Caco-2 (cell line): ENCODE measurements around the gene KIF6. TPM values are rescaled to one million over a fixed set of nuclear protein-coding genes. Genes with fewer than 3 reads are reported as not detected.

Experiments used
- BruUV-seq: library from RNA; stranded (reverse); fragments of 400-500 nt; replicated peaks from 2 replicates; lab custom pipeline; 2021; lab: Mats Ljungman, UMichigan
- CTCF ChIA-PET: fragments of 300-600 bp; sonication (Branson Sonifier 250); formaldehyde crosslinking; loops from one replicate; lab custom pipeline; 2022; ENCODE audit warnings: antibody characterized with exemption; lab: Charles Lee
- POLR2A ChIA-PET: fragments of 300-600 bp; sonication (Branson Sonifier 250); formaldehyde crosslinking; loops from one replicate; lab custom pipeline; 2022; ENCODE audit warnings: antibody characterized with exemption; lab: Charles Lee
- DNase-seq, 2 experiments: peaks; one replicate each; pipeline versions ENCODE4 v3.0.0 to v3.0.0-alpha.2; 2020 to 2022
- H3K27me3 ChIP-seq: replicated peaks from 2 replicates; pipeline ENCODE4 v1.6.0; 2011; ENCODE audit warnings: low read length; ENCODE audit not compliant: control insufficient read depth, insufficient read depth
- H3K36me3 ChIP-seq: 2 replicates; pipeline ENCODE4 v1.5.1; 2011; ENCODE audit warnings: low read length; ENCODE audit not compliant: control insufficient read depth, insufficient read depth
- H3K4me1 ChIP-seq: fragments of 250-450 bp; sonication (Bioruptor Pico); 2 replicates; pipeline ENCODE4 v1.5.1; 2020; ENCODE audit warnings: mild to moderate bottlenecking
- H3K4me3 ChIP-seq: 2 replicates; pipeline ENCODE4 v1.5.1; 2011; ENCODE audit warnings: low read depth, mild to moderate bottlenecking, control low read depth, low read length
- H3K9me3 ChIP-seq: fragments of 250-450 bp; sonication (Bioruptor Pico); 2 replicates; pipeline ENCODE4 v1.5.1; 2020; ENCODE audit warnings: mild to moderate bottlenecking, moderate library complexity
- H3K27ac Mint-ChIP-seq: one replicate; pipeline ENCODE4 v1.8.0; 2022; ENCODE audit warnings: mixed read lengths; ENCODE audit not compliant: unreplicated experiment
- H3K27me3 Mint-ChIP-seq: one replicate; pipeline ENCODE4 v1.8.0; 2022; ENCODE audit warnings: mixed read lengths; ENCODE audit not compliant: insufficient read depth, unreplicated experiment
- H3K36me3 Mint-ChIP-seq: one replicate; pipeline ENCODE4 v1.8.0; 2022; ENCODE audit warnings: mild to moderate bottlenecking, mixed read lengths; ENCODE audit not compliant: insufficient read depth, unreplicated experiment
- H3K4me1 Mint-ChIP-seq: one replicate; pipeline ENCODE4 v1.8.0; 2022; ENCODE audit warnings: low read depth, mixed read lengths; ENCODE audit not compliant: unreplicated experiment
- H3K4me3 Mint-ChIP-seq: one replicate; pipeline ENCODE4 v1.8.0; 2022; ENCODE audit warnings: mild to moderate bottlenecking, moderate library complexity, mixed read lengths; ENCODE audit not compliant: unreplicated experiment
- H3K9me3 Mint-ChIP-seq: one replicate; pipeline ENCODE4 v1.8.0; 2022; ENCODE audit warnings: mixed read lengths; ENCODE audit not compliant: unreplicated experiment
- intact Hi-C: fragments of 100-400 bp; cut with micrococcal nuclease; formaldehyde crosslinking; loops from one replicate; pipeline ENCODE4 v1.10.0; 2022; ENCODE audit not compliant: unreplicated experiment
- total RNA-seq: library from RNA; stranded (reverse); gene quantifications from 2 replicates; pipeline ENCODE4 v1.2.3, GENCODE V29; 2022
- TF ChIP-seq, protein P1 (sequence below), 2 experiments: fragments of 200-600 bp in 1 of 2; IDR thresholded peaks; 1 replicate in 1 of 2; 2 replicates in 1 of 2; pipeline versions ENCODE4 v1.5.1 to v1.8.0; 2011 to 2022; ENCODE audit warnings: antibody characterized with exemption in 1 of 2, control low read depth in 1 of 2, inconsistent platforms in 1 of 2, low read depth in 1 of 2, low read length in 1 of 2, mild to moderate bottlenecking in 1 of 2, moderate library complexity in 1 of 2; ENCODE audit not compliant: insufficient read depth in 1 of 2, severe bottlenecking in 1 of 2, unreplicated experiment in 1 of 2

The KIF6 gene
- total RNA-seq, 1 experiment from 2014 or later = not detected

GRCh38 chr6:39669207-39669972 is 55.8 kb downstream of the KIF6 start:
- Histone ChIP-seq H3K27me3 (no peaks in the 10 kb centered on the region), H3K9me3 (no peaks in the 10 kb centered on the region), H3K4me1 (peaks cover 3% of the 10 kb centered on the region; the same call in 1 of the 2 replicates), H3K36me3 (no peaks in the 10 kb centered on the region), H3K4me3 (no peak overlapping the region)
- ChIA-PET CTCF (no interaction called here), POLR2A (no interaction called here)
- no peak overlapping the region for H3K27ac Mint-ChIP-seq
- peaks cover 9% of the 10 kb centered on the region for H3K4me1 Mint-ChIP-seq
- no peaks in the 10 kb centered on the region for H3K9me3 Mint-ChIP-seq
- intact Hi-C loops = no loop called here
- TF ChIP-seq, protein P1, sequence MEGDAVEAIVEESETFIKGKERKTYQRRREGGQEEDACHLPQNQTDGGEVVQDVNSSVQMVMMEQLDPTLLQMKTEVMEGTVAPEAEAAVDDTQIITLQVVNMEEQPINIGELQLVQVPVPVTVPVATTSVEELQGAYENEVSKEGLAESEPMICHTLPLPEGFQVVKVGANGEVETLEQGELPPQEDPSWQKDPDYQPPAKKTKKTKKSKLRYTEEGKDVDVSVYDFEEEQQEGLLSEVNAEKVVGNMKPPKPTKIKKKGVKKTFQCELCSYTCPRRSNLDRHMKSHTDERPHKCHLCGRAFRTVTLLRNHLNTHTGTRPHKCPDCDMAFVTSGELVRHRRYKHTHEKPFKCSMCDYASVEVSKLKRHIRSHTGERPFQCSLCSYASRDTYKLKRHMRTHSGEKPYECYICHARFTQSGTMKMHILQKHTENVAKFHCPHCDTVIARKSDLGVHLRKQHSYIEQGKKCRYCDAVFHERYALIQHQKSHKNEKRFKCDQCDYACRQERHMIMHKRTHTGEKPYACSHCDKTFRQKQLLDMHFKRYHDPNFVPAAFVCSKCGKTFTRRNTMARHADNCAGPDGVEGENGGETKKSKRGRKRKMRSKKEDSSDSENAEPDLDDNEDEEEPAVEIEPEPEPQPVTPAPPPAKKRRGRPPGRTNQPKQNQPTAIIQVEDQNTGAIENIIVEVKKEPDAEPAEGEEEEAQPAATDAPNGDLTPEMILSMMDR (IDR thresholded peaks at IDR 0.05; ENCODE audit: insufficient read depth in 1 of 2, low read depth in 1 of 2, low read length in 1 of 2, severe bottlenecking in 1 of 2, unreplicated experiment in 1 of 2) = no peak
- H3K4me3 Mint-ChIP-seq = no peak overlapping the region
- no peaks in the 10 kb centered on the region for H3K36me3 Mint-ChIP-seq
- peaks cover 5% of the 10 kb centered on the region for H3K27me3 Mint-ChIP-seq
- no TSS peak for BruUV-seq
- no peak for DNase-seq

DNA sequence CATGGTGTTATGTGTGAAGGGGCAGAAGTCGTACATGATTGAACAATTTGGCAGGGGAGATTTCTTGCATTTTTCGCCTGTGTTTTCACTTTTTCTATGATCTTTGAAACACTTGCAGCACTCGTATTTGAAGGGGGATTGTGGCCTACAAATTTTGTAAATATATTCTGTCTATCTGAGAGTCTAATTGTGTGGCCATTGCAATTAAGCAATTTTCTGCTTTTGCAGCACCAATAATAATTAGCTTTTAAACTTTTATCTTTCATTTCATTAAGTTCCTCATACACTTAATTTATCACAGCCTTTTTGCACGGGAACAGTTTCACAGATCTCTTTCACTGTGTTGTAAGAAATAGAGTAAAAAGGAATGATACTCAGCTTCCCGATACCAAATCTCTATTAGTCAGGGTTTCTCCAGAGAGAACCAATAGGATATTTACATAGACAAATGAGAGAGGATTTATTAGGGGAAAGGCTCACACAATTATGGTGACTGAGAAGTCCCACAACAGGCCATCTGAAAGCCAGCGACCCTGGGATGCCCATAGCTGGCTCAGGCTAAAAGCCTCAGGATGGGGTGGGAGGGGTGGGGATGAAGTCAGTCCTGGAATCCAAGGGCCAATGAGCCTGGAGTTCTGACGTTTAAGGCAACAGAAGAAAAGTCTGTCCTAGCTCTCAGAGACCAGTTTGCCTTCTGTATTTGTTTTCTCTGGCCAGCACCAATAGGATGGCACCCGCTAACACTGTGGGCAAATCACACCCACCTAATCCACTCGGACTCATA is 58.3 kb downstream of the KIF6 start:
- intact Hi-C loops = no loop called here
- no peak overlapping the region for H3K27ac Mint-ChIP-seq
- H3K4me3 Mint-ChIP-seq = no peak overlapping the region
- H3K36me3 ChIP-seq = no peaks in the 10 kb centered on the region
- no peaks in the 10 kb centered on the region for H3K36me3 Mint-ChIP-seq
- no peaks in the 10 kb centered on the region for H3K9me3 Mint-ChIP-seq
- no peaks in the 10 kb centered on the region for H3K27me3 ChIP-seq
- TF ChIP-seq, protein P1 (IDR thresholded peaks at IDR 0.05; ENCODE audit: insufficient read depth in 1 of 2, low read depth in 1 of 2, low read length in 1 of 2, severe bottlenecking in 1 of 2, unreplicated experiment in 1 of 2) = no peak
- no peaks in the 10 kb centered on the region for H3K9me3 ChIP-seq
- POLR2A ChIA-PET = no interaction called here
- no peak for DNase-seq
- peaks cover 3% of the 10 kb centered on the region; the same call in 1 of the 2 replicates for H3K4me1 ChIP-seq
- H3K27me3 Mint-ChIP-seq = peaks cover 16% of the 10 kb centered on the region
- BruUV-seq = no TSS peak
- CTCF ChIA-PET = no interaction called here
- no peak overlapping the region for H3K4me3 ChIP-seq
- peaks cover 9% of the 10 kb centered on the region for H3K4me1 Mint-ChIP-seq

DNA sequence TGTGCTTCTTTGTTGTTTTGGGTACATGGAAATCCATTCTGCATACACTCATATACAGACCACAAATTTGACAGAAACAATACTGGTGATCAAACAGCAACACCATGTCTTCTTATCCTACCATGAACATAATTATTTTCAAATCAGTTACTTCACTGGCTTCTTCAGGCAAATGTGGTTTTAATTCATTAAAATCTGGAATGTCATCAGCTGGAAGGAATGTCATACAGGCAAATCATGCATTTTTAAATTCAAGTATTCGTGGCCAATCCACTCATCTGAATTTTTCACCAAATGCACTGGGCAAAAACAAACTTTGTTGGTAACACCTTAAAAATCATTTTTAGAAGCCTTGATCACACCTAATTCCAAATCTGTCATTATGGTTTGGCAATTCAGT is 59.3 kb downstream of the KIF6 start:
- TF ChIP-seq, protein P1 (IDR thresholded peaks at IDR 0.05; ENCODE audit: insufficient read depth in 1 of 2, low read depth in 1 of 2, low read length in 1 of 2, severe bottlenecking in 1 of 2, unreplicated experiment in 1 of 2) = no peak
- CTCF ChIA-PET = no interaction called here
- Mint-ChIP-seq H3K27ac (no peak overlapping the region), H3K4me1 (peaks cover 9% of the 10 kb centered on the region), H3K36me3 (no peaks in the 10 kb centered on the region), H3K4me3 (no peak overlapping the region), H3K9me3 (no peaks in the 10 kb centered on the region), H3K27me3 (peaks cover 16% of the 10 kb centered on the region)
- BruUV-seq = no TSS peak
- no peaks in the 10 kb centered on the region for H3K27me3 ChIP-seq
- no peaks in the 10 kb centered on the region for H3K36me3 ChIP-seq
- H3K9me3 ChIP-seq = no peaks in the 10 kb centered on the region
- DNase-seq = no peak
- intact Hi-C loops = no loop called here
- POLR2A ChIA-PET = no interaction called here
- H3K4me3 ChIP-seq = no peak overlapping the region
- peaks cover 3% of the 10 kb centered on the region; the same call in 1 of the 2 replicates for H3K4me1 ChIP-seq
